ENCODE data around the gene ETS1.

The ETS1 gene

GRCh38 chr11:128547946-128548648 lies 39.3 kb downstream of the ETS1 start:
- peak overlapping the region; percentile 32 for H3K4me3 ChIP-seq (replicated peaks; ENCODE audit: low read depth, low read length)
- DNase-seq (ENCODE audit: extremely low read depth, low read depth): no peak
- TF ChIP-seq CTCF (IDR thresholded peaks at IDR 0.05; ENCODE audit: low read depth, low read length, missing control alignments): no peak

GRCh38 chr11:128546916-128547315 lies 40.4 kb downstream of the ETS1 start:
- no peak for TF ChIP-seq CTCF (IDR thresholded peaks at IDR 0.05; ENCODE audit: low read depth, low read length, missing control alignments)
- no peak overlapping the region for H3K4me3 ChIP-seq (replicated peaks; ENCODE audit: low read depth, low read length)
- DNase-seq (ENCODE audit: extremely low read depth, low read depth): no peak

GRCh38 chr11:128544471-128545051 lies 42.8 kb downstream of the ETS1 start:
- DNase-seq (ENCODE audit: extremely low read depth, low read depth): no peak
- H3K4me3 ChIP-seq (replicated peaks; ENCODE audit: low read depth, low read length): no peak overlapping the region
- no peak for TF ChIP-seq CTCF (IDR thresholded peaks at IDR 0.05; ENCODE audit: low read depth, low read length, missing control alignments)

GRCh38 chr11:128540469-128540868 lies 46.9 kb downstream of the ETS1 start:
- H3K4me3 ChIP-seq (replicated peaks; ENCODE audit: low read depth, low read length): no peak overlapping the region
- no peak for TF ChIP-seq CTCF (IDR thresholded peaks at IDR 0.05; ENCODE audit: low read depth, low read length, missing control alignments)
- no peak for DNase-seq (ENCODE audit: extremely low read depth, low read depth)

GRCh38 chr11:128536506-128536905 lies 50.9 kb downstream of the ETS1 start:
- DNase-seq (ENCODE audit: extremely low read depth, low read depth): no peak

More at GRCh38 chr11:128536506-128536905, 50.9 kb downstream of the ETS1 start:
- no peak overlapping the region for H3K4me3 ChIP-seq (replicated peaks; ENCODE audit: low read depth, low read length)
- no peak for TF ChIP-seq CTCF (IDR thresholded peaks at IDR 0.05; ENCODE audit: low read depth, low read length, missing control alignments)

All from HFF-Myc (cell line).